HuH-7.5 (cell line): Measurements from ENCODE around the gene SUCLG1.
"Not testable (repeated sequence)": the region's sequence is repeated elsewhere in the genome, so short reads cannot be mapped to it uniquely, and the experiment has no call there.

Experiments
- DNase-seq: peaks from one replicate; pipeline ENCODE4 v3.0.0; 2011; ENCODE audit warnings: low spot score

SUCLG1 gene

GRCh38 chr2:84421197-84421596 is 37.9 kb downstream of the SUCLG1 start:
- DNase-seq, result no peak

- DNase-seq, result no peak
Observed at GRCh38 chr2:84417453-84418145, 41.5 kb downstream of the SUCLG1 start.

- no peak for DNase-seq
Observed at GRCh38 chr2:84409531-84409930, 49.5 kb downstream of the SUCLG1 start.

GRCh38 chr2:84402111-84402510 is 57.0 kb downstream of the SUCLG1 start:
- not testable (repeated sequence) for DNase-seq

GRCh38 chr2:84399839-84400238 is 59.2 kb downstream of the SUCLG1 start:
- not testable (repeated sequence) for DNase-seq

- no peak for DNase-seq
Observed at GRCh38 chr2:84395820-84396219, 63.3 kb downstream of the SUCLG1 start.

GRCh38 chr2:84394628-84395027 is 64.5 kb downstream of the SUCLG1 start:
- DNase-seq, result no peak

GRCh38 chr2:84393829-84394228 is 65.3 kb downstream of the SUCLG1 start:
- no peak for DNase-seq

GRCh38 chr2:84389794-84390193 is 69.3 kb downstream of the SUCLG1 start:
- no peak for DNase-seq

GRCh38 chr2:84388921-84389490 is 70.1 kb downstream of the SUCLG1 start:
- no peak for DNase-seq

GRCh38 chr2:84388133-84388532 is 70.9 kb downstream of the SUCLG1 start:
- no peak for DNase-seq

GRCh38 chr2:84386336-84387040 is 72.6 kb downstream of the SUCLG1 start:
- no peak for DNase-seq

GRCh38 chr2:84383271-84383670 is 75.8 kb downstream of the SUCLG1 start:
- no peak for DNase-seq

- DNase-seq, result no peak
Observed at GRCh38 chr2:84380875-84381274, 78.2 kb downstream of the SUCLG1 start.

- DNase-seq, result no peak
Observed at GRCh38 chr2:84378960-84379359, 80.1 kb downstream of the SUCLG1 start.

- no peak for DNase-seq
Observed at GRCh38 chr2:84375020-84375419, 84.1 kb downstream of the SUCLG1 start.

GRCh38 chr2:84373866-84374265 is 85.2 kb downstream of the SUCLG1 start:
- DNase-seq, result no peak
